GM12892 (cell line): Measurements from ENCODE around the gene RAB41.

ENCODE experiments used
- POLR2A ChIP-seq: IDR thresholded peaks from 2 replicates; pipeline ENCODE4 v1.6.1; 2011; ENCODE audit warnings: low read depth, low read length, control low read depth
- POLR2AphosphoS5 ChIP-seq: IDR thresholded peaks from 2 replicates; pipeline ENCODE4 v1.6.1; 2011; ENCODE audit warnings: low read depth, low read length, control low read depth

DNA sequence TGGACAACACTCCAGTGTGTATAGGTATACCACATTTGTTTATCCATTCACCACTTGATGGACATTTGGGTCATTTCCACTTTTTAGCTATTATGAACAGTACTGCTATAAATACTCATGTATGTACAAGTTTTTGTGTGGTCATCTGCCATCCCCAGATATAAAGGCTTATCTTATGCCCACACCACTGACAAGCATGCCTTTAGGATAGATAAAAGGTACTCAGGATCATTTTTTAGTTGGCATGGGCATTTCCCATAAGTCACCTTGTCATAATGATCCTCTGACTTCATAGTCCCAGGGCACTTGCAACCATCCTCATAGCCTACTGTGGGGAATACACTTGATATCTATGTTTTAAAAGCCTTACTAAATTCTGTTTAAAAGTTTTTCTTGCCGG is 41.2 kb upstream of the RAB41 start:
- TF ChIP-seq POLR2A (no peak), POLR2AphosphoS5 (no peak)
